ENCODE results near the gene BHLHA9. TPM values are rescaled to one million over a fixed set of nuclear protein-coding genes. Genes with fewer than 3 reads are reported as not detected.

BHLHA9 gene
- total and polyA plus RNA-seq, 2 of the 8 experiments (the other 6 are each of a cell fraction or from before 2014, with no cell fraction given): 0.29 to 0.34 TPM

DNA sequence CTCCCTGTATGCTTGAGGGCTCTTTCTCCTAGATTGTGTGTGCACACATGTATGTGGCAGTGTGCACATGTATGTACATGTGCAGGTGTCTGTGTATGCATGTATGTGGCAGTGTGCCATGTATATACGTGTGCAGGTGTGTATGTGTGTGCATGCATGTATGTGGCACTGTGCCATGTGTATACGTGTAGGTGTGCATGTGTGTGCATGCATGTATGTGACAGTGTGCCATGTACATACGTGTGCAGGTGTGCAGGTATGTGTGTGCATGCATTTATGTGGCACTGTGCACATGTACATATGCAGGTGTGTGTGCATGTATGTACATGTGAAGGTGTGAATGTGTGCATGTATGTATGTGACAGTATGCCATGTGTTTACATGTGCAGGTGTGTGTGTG, 43.9 kb upstream of the BHLHA9 start:
- Histone ChIP-seq H3K4me2 (ENCODE audit: insufficient read depth in 1 of 2, low read depth in 2 of 2, low read length in 2 of 2) (no peak overlapping the region), H3K79me2 (ENCODE audit: control insufficient read depth in 1 of 2, insufficient read depth in 2 of 2, low read length in 2 of 2) (peaks cover 0 to 3% of the 10 kb centered on the region in 2 experiments; a peak in 1 of 4 replicates), H3K4me1 (replicated peaks in 1 of 4; ENCODE audit: control insufficient read depth in 3 of 4, insufficient read depth in 4 of 4, low read length in 3 of 4) (peaks cover 0 to 4% (median 0%) of the 10 kb centered on the region in 4 experiments; a peak in 3 of 7 replicates), H4K20me1 (replicated peaks in 1 of 2; ENCODE audit: control insufficient read depth in 1 of 2, insufficient read depth in 2 of 2, low read length in 2 of 2) (peaks cover 0 to 7% of the 10 kb centered on the region in 2 experiments), H3K79me1 (ENCODE audit: low read depth, low read length) (no peaks in the 10 kb centered on the region), H2BK15ac (ENCODE audit: low read length) (no peak overlapping the region), H3K56ac (replicated peaks; ENCODE audit: insufficient read length, low read depth, low read length) (no peak overlapping the region), H2AK5ac (ENCODE audit: low read depth, low read length) (no peak overlapping the region), H3K23me2 (ENCODE audit: low read depth, low read length) (peaks cover 4% of the 10 kb centered on the region), H3K4me3 (ENCODE audit: extremely low read depth in 1 of 4, insufficient read depth in 2 of 4, low read depth in 3 of 4, low read length in 4 of 4) (no peak overlapping the region), H4K8ac (ENCODE audit: extremely low read depth, insufficient read depth, low read length) (no peak overlapping the region), H2BK20ac (ENCODE audit: low read length) (no peak overlapping the region), H2BK5ac (ENCODE audit: low read depth, low read length) (no peak overlapping the region), H2AFZ (ENCODE audit: low read length) (no peak overlapping the region), H3K4ac (replicated peaks; ENCODE audit: insufficient read length, low read depth, low read length) (no peak overlapping the region), H3K9me3 (ENCODE audit: insufficient read depth in 2 of 2, low read depth in 1 of 2, low read length in 1 of 2) (peaks cover 0 to 3% of the 10 kb centered on the region in 2 experiments; a peak in 1 of 4 replicates), H3K23ac (ENCODE audit: insufficient read length) (no peak overlapping the region), H4K91ac (replicated peaks; ENCODE audit: insufficient read length, low read length) (no peak overlapping the region), H3K18ac (ENCODE audit: extremely low read depth, low read length) (no peak overlapping the region), H3K27me3 (replicated peaks in 1 of 4; ENCODE audit: control insufficient read depth in 3 of 4, extremely low read depth in 1 of 4, insufficient read depth in 3 of 4, low read length in 3 of 4) (peaks cover 47 to 53% (median 52%) of the 10 kb centered on the region in 4 experiments), H3K36me3 (ENCODE audit: control insufficient read depth in 2 of 4, insufficient read depth in 4 of 4, low read length in 3 of 4) (peaks cover 0 to 11% (median 0%) of the 10 kb centered on the region in 4 experiments; a peak in 1 of 8 replicates), H3K27ac (ENCODE audit: low read depth, low read length) (no peak overlapping the region), H3K9ac (replicated peaks in 1 of 4; ENCODE audit: extremely low read depth in 1 of 4, low read depth in 3 of 4, low read length in 3 of 4) (no peak overlapping the region), H4K5ac (ENCODE audit: insufficient read length, low read depth, low read length) (no peak overlapping the region), H2BK120ac (replicated peaks; ENCODE audit: low read depth, low read length) (no peak overlapping the region), H2BK12ac (ENCODE audit: low read depth, low read length) (no peak overlapping the region; the same call in 1 of the 2 replicates), H3K14ac (ENCODE audit: insufficient read length) (no peak overlapping the region)
- DNase-seq (ENCODE audit: low read depth in 1 of 2, low spot score in 2 of 2): no peak
- CTCF ChIA-PET (ENCODE audit: partially characterized antibody): interaction anchor here (0.9 kb wide), 1 partner anchor 43 kb away, joined by 4 read pairs; no protein-coding TSS in a partner anchor
- no peak for FAIRE-seq
- whole genome bisulfite sequencing, 2 experiments (ENCODE audit: extremely low coverage in 1 of 2, insufficient coverage in 1 of 2, insufficient read length in 1 of 2, insufficient replicate concordance in 2 of 2, low coverage in 1 of 2, low lambda C conversion rate in 2 of 2, missing lambda C conversion rate in 1 of 2): 76% methylated on average over 3 of the region's 3 CpGs; no CpG with 5 or more reads in 1 of the 2 experiments
- POLR2A ChIA-PET (ENCODE audit: partially characterized antibody): no interaction called here
- TF ChIP-seq CEBPB (IDR thresholded peaks at IDR 0.05; ENCODE audit: low read depth, low read length) (no peak), SIRT6 (IDR thresholded peaks at IDR 0.05; ENCODE audit: low read length) (no peak), ZNF274 (IDR thresholded peaks at IDR 0.05; ENCODE audit: borderline replicate concordance, extremely low read depth, low read length) (no peak), SIX5 (IDR thresholded peaks at IDR 0.05; ENCODE audit: low read depth, low read length) (no peak), TEAD4 (IDR thresholded peaks at IDR 0.05; ENCODE audit: low read depth, low read length) (no peak), CBX8 (IDR thresholded peaks at IDR 0.05; ENCODE audit: borderline replicate concordance, low read depth, low read length) (no peak), RAD21 (IDR thresholded peaks at IDR 0.05 in 1 of 2, conservative IDR thresholded peaks at IDR 0.05 in 1 of 2; ENCODE audit: low read depth in 2 of 2, low read length in 2 of 2) (no peak), ATF3 (IDR thresholded peaks at IDR 0.05; ENCODE audit: insufficient read depth, low read depth, low read length) (no peak), CREB1 (IDR thresholded peaks at IDR 0.05) (no peak), KDM1A (IDR thresholded peaks at IDR 0.05; ENCODE audit: borderline replicate concordance, low read length) (no peak), BRCA1 (IDR thresholded peaks at IDR 0.05; ENCODE audit: low read depth, low read length) (no peak), RNF2 (IDR thresholded peaks at IDR 0.05; ENCODE audit: borderline replicate concordance, low read depth, low read length, missing control alignments, poor library complexity, severe bottlenecking) (no peak), FOSL1 (IDR thresholded peaks at IDR 0.05; ENCODE audit: insufficient read depth, low read depth, low read length) (no peak), RXRA (IDR thresholded peaks at IDR 0.05; ENCODE audit: insufficient read depth, low read depth, low read length) (no peak)
